Stimulated activated CD8-positive, alpha-beta memory T cell treated with anti-CD3 and anti-CD28 coated beads, Interleukin-15, amount 100 ng/mL, for 48 hours (primary cell): ENCODE results near the gene ACMSD.
"Not testable (repeated sequence)": the region's sequence is repeated elsewhere in the genome, so short reads cannot be mapped to it uniquely, and the experiment has no call there.

Experiments used
- DNase-seq, 2 donors: peaks; one replicate each; pipeline ENCODE4 v3.0.0-alpha.2; 2020; ENCODE audit warnings: low read depth in 2 of 2

Gene ACMSD

DNA sequence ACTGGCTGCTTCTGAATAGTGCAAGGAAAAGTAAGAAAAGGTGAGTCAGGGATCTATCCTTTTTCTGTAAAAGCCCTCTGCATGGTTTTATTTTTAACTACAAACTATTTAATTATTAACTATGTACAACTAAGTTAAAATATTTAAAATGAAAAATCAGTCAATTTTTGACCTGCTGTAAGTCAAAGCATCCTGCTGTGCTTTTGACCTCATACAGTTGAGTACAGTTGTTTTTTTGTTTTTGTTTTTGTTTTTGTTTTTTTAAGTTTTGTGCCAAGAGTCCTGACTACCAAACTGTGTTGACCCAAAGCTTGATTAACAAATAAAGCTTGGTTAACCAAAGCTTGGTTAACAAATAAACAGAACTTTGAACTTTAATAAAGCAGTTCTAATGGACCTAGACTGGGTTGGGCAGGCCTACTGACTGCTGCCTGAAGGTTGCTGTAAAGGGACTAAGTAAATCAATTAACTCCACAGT lies at the start of gene ACMSD:
ACMSD (plus strand) TSS at position 474 of the 478 bp plus-strand sequence. CDS start 67 bp downstream, outside the sequence.
- no peak for DNase-seq

DNA sequence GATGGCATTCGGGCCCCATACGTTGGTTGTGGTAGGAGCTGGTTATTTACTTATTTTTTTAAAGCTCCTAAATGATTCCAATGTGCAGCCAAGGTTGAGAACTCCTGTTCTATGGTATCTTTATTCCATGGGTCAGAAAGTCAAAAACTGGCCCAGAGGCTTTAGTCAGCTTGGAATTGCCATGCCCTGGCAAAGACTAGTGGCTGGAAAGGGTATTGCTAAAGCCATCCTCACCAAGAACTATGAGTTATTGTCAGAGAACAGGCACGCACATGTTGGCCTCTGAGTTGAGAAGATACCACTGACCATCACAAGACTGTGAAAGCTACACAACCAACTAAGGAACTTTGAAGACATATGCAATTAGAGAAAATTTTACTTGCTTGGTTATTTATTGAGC lies 47.9 kb upstream of the ACMSD start:
- DNase-seq, result no peak

DNA sequence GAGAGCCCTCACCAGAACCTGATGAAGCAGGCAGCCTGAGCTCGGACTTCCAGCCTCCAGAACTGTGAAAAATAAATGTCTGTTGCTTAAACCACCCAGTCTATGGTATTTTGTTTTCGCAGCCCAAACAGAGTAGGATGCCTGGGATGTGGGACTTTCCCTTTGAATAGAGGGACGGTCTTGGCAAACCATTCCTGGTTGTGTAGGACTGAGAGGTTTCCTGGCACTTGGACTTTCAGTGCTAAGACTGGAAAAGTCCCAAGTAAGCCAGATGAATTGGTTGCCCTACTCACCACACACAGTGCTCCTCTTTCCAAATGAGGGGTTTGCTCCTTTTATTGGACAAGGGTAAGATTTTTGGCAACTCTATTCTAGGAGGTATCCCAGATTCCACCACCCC lies 46.8 kb upstream of the ACMSD start:
- DNase-seq, result no peak

DNA sequence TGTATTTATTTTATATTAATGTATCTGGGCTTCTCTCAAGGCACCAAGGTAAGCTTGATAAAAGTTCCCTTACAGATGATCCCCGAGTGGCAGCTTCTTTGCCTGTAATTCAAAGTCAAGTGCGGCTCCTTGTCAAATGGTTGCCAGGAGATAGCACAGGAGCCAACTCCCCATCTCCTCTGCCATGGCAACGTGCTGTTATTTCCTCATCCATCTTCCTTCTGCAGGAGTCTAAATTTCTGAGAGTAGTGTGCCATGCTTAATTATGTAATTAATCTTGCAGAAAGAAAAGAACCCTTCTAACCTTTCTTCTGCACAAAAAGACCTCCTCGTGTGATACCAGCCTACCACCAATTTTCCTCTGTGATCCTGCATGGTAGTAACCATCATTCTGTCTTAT lies 46.2 kb upstream of the ACMSD start:
- no peak for DNase-seq

DNA sequence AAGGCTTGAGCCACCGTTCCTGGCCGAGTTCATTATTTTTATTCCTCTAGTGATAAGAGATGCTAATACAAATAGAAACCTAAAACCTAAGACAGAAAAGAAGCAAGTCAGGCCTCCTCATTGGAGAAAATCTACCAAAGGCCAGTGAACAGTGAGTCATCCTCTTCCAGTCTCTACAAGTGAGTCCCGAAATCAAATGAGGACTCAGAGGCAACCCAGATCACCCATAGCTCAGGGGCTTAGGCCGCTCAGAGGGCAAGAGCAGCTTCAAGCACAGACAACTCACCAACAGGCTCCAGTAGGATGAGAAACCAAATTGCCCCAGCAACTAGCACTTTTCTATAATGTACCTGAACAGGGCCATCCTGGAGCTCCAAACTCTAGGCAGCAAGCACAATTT lies 42.7 kb upstream of the ACMSD start:
- DNase-seq, result no peak

DNA sequence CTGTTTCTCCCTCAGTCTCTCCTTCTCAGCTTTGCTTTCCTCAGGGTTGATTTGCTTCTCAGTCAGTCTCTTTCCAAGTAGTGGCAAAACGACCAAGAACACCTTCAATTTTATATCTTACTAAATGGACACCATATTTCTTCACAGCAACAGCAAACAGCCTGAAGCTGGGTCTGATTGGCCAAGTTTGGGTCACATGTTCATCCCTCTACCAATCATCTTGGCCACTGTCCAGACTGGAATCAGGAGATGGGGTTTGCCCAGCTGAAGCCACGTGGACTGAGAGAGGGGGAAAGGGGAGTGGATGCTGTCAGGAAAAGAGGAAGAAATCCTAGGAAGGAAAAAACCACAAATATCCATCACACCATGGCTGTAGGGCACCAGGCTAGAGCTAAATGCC lies 42.0 kb upstream of the ACMSD start:
- DNase-seq, result no peak

DNA sequence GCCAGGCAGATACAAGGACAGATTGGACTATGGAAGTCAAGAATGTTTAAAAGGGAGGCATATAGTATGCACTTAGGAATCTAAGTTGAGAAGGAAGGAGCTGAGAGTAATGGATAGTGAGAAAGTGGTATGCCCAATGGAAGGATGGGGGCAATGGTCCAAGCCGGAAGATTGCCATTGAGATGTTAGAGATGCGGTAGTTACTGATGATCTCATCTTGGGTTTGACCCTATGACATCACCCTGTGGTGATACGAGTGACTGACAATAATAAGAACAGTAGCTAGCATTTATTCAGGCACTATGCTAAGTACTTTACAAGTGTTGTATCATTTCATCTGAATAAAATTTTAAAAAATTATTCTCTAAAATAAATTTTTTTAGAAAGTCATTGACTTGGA lies 38.5 kb upstream of the ACMSD start:
- DNase-seq, result no peak

DNA sequence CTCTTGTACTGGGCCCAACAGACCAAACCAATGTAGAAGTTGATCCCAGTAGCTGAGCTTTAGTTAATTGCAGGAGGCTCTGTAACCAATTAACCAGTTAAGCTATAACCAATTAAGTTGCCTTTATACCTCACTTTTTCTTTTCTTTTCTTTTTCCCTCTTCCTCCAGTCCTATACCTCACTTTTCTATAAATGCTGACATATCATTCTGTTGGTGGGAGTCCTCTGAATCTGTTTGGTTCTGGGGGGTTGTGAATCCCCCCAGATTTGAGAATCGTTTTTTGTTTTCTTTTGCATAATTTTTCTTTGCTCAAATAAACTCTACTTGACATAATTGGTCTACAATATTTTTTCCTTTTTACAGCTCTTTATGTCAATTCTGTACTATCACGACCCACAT lies 38.1 kb upstream of the ACMSD start:
- no peak for DNase-seq

DNA sequence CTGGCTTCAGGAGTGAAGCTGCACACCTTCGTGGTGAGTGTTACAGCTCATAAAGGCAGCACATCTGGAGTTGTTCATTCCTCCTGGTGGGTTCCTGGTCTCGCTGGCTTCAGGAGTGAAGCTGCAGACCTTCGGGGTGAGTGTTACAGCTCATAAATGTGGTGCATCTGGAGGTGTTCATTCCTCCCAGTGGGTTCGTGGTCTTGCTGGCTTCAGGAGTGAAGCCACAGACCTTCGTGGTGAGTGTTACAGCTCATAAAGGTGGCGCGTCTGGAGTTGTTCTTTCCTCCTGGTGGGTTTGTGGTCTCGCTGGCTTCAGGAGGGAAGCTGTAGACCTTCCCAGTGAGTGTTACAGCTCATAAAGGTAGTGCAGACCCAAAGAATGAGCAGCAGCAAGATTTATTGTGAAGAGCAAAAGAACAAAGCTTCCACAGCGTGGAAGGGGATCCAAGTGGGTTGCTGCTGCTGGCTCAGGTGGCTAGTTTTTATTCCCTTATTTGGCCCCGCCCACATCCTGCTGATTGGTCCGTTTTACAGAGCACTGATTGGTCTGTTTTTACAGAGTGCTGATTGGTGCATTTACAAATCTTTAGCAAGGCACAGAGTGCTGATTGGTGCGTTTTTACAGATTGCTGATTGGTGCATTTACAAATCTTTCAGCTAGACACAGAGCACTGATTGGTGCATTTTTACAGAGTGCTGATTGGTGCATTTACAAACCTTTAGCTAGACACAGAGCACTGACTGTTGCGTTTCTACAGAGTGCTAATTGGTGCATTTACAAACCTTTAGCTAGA lies 34.6 kb upstream of the ACMSD start:
- peak; percentile 9 to 21 for DNase-seq

DNA sequence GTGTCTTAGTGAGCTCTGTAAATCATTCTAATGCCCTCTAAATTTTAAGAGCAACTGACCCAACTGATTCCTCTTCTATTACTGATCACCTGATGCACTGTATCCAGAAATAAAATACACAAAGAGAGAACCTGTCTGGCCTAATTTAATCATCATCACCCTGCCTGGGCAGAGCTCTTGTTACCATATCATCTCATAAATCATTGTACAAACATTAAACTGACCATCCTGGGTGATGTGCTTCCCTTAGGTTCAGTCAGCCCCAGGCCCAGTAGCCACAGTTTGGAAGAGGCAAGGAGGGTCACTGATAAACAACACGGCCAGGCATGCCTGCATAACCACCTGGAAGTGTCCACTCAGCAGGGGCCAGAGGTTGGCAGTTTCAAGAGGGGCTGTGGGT lies 22.7 kb upstream of the ACMSD start:
- no peak for DNase-seq

DNA sequence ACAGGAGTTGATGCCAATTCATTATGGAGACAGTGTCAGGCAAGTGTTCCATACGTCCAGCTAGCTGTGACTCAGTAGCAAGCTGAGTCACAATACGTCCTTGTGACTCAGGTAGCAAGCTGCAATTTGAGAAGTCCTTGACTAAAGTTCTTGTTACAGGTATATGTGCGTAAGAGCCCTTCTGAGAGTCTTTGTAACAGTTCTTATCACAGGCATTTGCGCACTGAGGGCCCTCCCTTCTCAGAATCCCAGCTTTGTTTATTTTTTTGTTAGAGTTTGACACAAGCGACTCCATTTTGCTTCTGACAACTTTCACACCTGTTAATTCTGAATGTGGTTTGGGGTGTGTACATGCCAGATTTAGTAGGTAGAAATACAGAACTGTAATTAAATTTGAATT lies 20.1 kb upstream of the ACMSD start:
- DNase-seq, result no peak

DNA sequence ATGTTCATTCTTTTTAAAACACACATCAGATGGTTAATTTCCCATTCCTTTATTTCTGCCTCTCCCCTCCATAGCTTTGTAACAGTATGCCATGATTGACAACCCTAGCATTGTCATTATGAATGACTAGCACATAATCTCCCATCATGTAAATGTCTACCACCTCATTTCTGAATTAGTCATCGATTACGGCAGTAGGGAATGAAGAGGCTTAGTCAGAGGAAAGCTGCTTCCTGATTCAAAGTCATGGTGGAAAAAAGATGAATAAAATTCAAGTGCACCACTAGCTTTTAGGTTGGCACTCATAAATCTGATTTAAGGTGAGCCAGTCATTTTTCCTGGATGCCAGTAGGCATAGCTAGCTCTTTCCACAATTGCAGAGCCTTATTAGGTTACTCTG lies 19.1 kb upstream of the ACMSD start:
- no peak for DNase-seq

DNA sequence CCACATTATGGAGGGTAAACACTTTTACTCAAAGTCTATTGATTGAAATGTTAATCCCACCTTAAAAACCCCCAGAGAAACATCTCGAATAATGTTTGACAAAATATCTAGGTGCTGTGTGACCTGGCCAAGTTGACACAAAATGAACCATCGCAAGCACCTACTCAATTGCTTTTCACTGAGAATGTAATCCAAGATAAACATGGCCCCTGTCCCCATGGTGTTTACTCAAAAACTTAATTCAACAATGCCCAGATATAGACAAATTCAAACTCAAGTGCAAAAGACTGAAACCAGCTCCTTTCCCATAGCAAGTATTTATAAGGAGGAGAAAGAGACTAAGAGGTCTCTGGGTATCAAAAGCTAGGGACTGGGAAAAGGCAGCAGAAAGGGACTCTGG lies 15.0 kb upstream of the ACMSD start:
- DNase-seq, result no peak

DNA sequence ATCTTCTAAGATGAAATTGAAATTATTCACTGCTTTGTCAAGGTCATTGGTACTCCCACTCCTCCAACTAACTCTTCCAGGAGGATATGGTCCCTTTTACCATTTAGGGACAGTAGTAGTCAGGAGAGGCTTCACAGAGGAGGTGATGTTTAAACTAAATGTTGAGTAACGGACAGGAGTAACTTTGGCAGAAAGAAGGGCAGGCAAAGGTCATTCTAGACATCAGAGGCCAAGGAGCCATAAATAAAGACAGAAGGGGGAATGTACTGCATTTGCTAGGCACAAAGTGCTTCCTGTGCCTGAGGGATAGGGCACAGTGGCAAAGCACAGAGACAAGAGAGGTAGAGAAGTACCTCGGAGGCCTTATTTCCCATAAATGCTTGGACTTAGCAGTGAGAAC lies 14.6 kb upstream of the ACMSD start:
- DNase-seq, result no peak

DNA sequence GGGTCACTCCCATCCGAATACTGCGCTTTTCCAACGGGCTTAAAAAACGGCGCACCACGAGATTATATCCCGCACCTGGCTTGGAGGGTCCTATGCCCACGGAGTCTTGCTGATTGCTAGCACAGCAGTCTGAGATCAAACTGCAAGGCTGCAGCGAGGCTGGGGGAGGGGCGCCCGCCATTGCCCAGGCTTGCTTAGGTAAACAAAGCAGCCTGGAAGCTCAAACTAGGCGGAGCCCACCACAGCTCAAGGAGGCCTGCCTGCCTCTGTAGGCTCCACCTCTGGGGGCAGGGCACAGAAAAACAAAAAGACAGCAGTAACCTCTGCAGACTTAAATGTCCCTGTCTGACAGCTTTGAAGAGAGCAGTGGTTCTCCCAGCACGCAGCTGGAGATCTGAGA lies 12.7 kb upstream of the ACMSD start:
- DNase-seq, result not testable (repeated sequence)

DNA sequence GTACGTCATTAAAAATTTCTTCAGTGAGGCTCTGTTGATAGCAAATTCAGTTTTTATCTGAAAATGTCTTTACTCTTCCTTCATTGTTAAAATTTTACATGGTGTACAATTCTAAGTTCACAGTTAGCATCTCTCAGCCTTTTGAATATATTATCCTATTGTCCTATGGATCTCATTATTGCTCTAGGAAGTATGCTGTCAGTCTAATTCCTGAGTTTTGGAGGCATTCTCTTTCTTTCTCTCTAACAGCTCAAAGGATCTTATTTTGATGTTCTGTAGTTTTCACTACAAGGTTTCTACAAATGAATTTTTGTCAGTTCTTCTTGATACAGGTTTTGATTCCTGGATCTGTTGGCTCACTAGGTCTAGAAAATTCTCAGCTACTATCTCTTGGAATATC lies 2.9 kb upstream of the ACMSD start:
- no peak for DNase-seq

DNA sequence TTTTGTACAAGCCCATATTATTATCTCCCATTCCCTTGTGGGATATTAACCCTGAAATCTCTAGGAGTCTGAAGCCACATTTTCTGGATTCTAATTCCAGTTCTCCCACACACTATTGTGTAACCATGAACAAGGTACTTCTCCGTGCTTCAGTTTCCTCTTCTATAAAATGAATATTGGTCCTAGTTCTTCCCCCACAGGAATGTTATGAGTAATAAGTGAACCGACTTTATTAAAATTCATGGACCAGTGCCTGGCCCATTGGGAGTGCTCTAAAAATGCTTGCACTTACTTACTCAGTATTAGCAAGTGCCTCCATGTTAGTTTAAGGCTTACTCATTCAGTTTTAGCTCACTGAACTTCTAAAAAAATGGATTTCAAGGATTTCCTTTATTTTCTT lies 1.4 kb upstream of the ACMSD start:
- no peak for DNase-seq

DNA sequence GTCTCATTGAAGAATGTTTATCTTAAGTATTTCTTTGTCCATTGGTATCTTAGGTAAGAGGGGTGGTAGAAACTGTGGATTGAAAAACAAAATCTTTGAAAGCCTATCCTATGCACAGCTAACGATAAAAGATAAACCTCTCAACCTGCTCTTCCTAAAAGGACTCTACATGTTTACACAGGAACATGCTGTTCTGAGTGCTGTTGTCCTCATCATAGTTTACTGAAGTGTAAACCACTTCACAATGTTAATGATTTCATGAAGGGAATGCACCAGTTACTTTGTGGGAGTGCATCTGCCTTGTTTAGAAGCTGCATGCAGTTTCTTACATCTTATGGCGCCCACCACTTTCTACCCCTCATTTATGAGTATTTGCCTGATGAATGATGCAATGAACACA lies 1.2 kb downstream of the ACMSD start:
- no peak for DNase-seq

DNA sequence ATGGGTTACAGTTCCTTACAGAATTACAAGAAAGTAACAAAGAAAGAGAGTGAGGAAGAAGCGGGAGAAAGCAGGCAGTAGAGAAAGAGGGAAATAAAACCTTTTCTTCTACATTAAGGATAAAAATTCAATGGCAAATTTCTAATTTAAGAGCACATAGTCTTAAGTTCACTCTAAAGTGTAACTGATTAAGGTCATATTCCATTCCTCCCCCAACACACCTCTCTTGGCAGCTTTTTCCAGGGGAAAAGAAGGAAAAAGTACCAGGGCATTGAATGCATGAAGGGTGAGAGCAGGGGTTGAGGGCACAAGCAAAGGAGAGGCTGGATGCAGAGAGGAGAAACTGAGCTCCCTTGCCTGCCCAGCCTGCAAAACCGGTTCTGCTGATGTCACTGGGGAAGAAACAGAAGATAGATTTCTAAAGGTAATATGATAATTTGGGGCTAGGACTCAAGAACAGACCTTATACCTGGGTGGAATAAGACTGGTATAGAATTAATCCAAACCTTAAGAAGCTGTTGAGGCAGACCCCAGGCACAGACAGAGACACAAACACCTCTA lies 4.6 kb downstream of the ACMSD start:
- DNase-seq, result no peak

DNA sequence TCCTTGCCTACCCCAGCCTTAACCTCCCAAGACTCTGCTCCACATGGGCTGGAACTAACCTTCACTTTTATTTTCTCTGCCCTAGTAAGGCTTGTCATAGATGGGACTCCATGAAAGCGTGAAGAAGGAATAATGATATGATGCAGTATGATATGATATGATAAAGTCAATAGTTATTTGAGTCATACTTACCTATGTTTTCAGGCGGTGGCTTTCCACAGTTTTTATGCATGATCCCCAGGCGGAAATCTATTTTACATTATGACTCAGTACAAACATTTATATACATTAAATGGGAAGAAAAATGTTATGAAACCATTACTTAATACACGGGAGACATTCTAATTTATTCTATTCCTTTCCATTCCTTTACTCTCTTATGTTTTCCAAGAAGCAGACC lies 5.6 kb downstream of the ACMSD start:
- DNase-seq, result no peak

DNA sequence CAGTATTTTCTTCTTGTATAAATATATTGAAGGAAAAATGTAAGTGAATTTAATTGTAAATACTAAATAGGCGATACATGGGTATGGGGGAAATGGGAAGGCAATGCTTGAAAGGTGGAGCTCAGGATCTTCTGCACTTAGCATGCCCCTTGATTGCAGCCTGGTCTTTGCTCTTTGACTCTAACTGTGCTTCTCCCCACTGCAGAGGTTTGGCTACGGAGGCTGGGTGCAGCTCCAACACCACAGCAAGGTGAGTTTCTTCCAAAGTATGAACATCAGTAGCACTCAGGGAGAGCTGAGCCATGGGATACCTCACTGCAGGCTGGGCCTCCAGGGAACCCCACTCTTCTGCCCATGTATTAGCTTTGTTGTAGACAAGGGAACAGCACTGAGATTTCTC lies 6.6 kb downstream of the ACMSD start:
- DNase-seq, result no peak

DNA sequence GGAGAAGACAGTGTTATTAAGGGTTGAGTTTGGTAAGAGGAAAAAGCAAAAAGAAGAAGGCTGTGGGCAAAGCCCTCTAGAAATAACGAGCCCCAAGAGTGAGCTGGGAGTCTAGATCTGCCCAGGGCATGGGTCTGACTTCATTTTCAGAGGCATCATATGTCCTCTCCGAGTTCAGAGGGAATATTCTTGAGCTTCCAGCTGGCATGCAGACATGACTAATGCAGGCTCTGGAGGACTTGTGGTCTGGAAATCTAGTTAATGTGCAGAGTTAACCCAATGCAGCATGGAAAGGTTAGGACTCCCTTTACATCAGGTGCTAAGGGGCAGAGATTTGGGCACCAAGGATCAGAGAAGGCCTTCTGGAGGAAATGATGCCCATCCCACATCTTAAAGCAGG lies 7.3 kb downstream of the ACMSD start:
- DNase-seq, result no peak

DNA sequence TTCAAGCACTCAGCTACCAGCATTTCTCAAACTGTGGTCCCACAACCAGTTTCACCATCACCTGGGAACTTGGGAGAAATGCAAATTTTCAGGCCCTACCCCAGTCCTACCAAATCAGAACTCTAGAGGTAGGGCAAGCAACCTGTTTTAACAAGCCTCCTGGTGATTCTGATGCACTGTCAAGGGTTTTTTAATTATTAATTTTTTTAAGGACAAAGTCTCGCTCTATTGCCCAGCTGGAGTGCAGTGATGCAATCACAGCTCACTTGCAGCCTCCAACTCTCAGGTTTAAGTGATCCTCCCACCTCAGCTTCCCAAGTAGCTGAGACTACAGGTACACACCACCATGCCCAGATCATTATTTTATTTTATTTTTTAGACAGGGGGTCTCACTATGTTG lies 7.8 kb downstream of the ACMSD start:
- no peak for DNase-seq

DNA sequence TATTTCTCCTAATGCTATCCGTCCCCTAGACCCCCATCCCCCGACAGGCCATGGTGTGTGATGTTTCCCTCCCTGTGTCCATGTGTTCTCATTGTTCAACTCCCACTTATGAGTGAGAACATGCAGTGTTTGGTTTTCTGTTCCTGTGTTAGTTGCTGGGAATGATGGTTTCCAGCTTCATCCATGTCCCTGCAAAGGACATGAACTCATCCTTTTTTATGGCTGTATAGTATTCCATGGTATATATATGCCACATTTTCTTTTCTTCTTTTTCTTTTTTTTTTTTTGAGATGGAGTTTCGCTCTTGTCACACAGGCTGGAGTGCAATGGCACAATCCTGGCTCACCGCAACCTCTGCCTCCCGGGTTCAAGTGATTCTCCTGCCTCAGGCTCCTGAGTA lies 9.2 kb downstream of the ACMSD start:
- DNase-seq, result not testable (repeated sequence)
